NCI-H82 treated with DMSO at 0.1 percent for 48 hours (cell line): ENCODE measurements around the gene SPDYE3.

Source experiments
- DNase-seq: peaks from one replicate; lab custom pipeline; 2025; ENCODE audit not compliant: unreplicated experiment; lab: John Stamatoyannopoulos, UW

SPDYE3 gene

GRCh38 chr7:100369105-100369504 is 61.6 kb downstream of the SPDYE3 start:
- no peak for DNase-seq

DNA sequence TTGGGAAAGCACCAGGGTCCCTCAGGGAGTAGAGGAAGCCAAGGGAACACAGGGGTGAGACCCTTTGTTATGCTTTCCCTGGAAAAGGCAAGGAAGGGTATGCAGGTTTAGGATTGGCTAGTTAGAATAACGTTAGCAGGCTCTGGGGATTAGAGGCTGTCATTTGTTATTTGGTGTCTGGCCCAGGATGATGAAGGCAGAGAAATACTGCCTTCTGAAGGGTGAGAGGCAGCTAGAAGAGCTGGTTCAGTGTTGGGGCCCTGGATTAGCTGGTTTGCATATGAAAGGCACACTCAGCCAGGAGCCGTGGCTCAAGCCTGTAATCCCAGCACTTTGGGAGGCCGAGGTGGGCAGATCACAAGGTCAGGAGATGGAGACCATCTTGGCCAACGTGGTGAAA is 62.8 kb downstream of the SPDYE3 start:
- no peak for DNase-seq

- no peak for DNase-seq
These were observed 63.2 kb downstream of the SPDYE3 start for GRCh38 chr7:100370746-100371145.

DNA sequence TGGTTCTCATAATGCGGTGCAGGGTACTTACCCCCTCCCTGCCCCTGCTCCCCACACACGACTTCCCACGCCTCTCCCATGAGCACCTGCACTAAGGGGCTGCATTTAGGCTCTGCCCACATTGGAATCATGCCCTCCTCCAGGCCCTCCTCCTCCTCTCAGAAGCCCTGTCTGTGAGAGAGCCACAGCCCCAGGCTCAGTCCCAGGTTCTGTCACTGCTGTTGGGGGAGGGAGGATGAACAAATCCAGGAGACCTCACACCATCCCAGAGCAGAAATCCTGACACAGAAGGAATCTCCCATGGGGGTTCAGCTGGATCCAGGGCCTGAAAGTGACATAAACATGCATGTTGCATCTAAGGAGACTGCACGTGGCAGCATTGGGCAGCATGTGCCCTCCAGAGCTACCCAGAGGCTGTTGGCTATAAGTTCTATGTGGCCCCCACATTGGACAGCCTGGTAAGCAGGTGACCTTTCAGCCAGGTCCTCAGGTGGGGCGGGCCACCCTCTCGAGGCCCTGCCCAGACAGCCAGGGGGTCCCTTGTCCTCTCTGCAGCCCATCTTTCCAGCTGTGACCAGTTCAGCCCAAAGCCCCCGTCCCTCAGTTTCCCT is 64.2 kb downstream of the SPDYE3 start:
- DNase-seq, result no peak
